ENCODE measurements around the gene CNIH3.

DNA sequence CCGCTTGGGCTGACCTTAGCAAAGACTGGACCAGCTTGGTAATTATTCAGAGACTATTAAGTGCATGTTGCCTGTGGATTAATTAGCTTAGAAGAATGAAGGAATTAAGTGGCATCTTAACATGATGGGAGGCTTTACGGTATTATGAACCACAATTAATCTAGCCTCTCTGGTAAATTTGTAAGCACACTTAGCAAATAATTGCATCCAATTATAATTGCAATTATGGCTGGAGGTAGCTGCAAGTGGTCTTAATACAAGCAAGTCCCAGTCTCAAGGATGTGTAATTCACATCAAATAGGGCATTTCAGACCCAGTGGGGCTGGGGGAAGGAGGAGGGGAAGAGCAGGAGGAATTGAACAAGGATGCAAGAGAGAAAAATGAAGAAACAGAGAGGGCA lies 151.6 kb downstream of the CNIH3 start:
- TF ChIP-seq, protein P1, sequence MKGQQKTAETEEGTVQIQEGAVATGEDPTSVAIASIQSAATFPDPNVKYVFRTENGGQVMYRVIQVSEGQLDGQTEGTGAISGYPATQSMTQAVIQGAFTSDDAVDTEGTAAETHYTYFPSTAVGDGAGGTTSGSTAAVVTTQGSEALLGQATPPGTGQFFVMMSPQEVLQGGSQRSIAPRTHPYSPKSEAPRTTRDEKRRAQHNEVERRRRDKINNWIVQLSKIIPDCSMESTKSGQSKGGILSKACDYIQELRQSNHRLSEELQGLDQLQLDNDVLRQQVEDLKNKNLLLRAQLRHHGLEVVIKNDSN (IDR thresholded peaks at IDR 0.05): no peak
- TF ChIP-seq ZBTB7A (IDR thresholded peaks at IDR 0.05; ENCODE audit: low read depth) (no peak), TEAD4 (IDR thresholded peaks at IDR 0.05) (no peak), FOXM1 (IDR thresholded peaks at IDR 0.05; ENCODE audit: borderline replicate concordance, low read depth) (no peak), NFIC (IDR thresholded peaks at IDR 0.05) (no peak), EP300 (IDR thresholded peaks at IDR 0.05; ENCODE audit: borderline replicate concordance) (no peak), RAD21 (IDR thresholded peaks at IDR 0.05; ENCODE audit: low read depth) (no peak)
- TF ChIP-seq, protein P2, sequence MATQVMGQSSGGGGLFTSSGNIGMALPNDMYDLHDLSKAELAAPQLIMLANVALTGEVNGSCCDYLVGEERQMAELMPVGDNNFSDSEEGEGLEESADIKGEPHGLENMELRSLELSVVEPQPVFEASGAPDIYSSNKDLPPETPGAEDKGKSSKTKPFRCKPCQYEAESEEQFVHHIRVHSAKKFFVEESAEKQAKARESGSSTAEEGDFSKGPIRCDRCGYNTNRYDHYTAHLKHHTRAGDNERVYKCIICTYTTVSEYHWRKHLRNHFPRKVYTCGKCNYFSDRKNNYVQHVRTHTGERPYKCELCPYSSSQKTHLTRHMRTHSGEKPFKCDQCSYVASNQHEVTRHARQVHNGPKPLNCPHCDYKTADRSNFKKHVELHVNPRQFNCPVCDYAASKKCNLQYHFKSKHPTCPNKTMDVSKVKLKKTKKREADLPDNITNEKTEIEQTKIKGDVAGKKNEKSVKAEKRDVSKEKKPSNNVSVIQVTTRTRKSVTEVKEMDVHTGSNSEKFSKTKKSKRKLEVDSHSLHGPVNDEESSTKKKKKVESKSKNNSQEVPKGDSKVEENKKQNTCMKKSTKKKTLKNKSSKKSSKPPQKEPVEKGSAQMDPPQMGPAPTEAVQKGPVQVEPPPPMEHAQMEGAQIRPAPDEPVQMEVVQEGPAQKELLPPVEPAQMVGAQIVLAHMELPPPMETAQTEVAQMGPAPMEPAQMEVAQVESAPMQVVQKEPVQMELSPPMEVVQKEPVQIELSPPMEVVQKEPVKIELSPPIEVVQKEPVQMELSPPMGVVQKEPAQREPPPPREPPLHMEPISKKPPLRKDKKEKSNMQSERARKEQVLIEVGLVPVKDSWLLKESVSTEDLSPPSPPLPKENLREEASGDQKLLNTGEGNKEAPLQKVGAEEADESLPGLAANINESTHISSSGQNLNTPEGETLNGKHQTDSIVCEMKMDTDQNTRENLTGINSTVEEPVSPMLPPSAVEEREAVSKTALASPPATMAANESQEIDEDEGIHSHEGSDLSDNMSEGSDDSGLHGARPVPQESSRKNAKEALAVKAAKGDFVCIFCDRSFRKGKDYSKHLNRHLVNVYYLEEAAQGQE (IDR thresholded peaks at IDR 0.05; ENCODE audit: low read depth): no peak
